ENCODE results near the gene RASGRF1. TPM values are rescaled to one million over a fixed set of nuclear protein-coding genes. Genes with fewer than 3 reads are reported as not detected.

RASGRF1 gene
- total and polyA plus RNA-seq, 9 of the 15 experiments (the other 6 are each of a cell fraction or from before 2014, with no cell fraction given): 0.03 to 0.58 (median 0.06) TPM; not detected in 1

DNA sequence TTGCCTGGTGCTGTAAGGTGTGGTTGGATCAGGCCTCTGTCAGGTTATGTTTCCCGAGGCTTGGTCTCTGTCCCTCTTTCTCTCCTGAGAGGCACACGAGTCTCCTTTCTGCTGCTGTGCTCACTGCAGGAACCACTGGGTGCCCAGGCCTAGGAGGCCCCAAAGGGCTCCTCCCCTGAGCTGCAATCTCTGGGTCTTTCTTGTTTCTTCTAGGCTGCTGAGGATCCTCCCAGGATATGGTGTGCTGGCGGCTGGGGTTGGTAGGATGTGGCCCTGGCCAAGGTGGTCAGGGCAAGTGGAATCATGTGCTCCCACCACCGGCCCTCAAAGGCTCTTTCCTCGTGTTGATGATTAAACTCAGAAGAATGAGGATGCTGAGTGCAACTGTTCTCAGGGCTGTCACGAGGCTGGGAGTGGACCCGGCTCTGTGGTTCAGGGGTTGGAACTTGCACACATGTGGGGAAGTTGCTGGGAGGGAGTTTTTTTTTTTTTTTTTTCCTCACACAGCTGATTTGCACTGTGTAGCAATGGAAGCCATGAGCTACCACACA, 102.1 kb downstream of the RASGRF1 start:
- no peaks in the 10 kb centered on the region; the same call in none of the 2 replicates for H4K20me1 ChIP-seq (replicated peaks; ENCODE audit: control insufficient read depth, insufficient read depth, low read length)
- no peak; the same call in 2 of the 3 replicates for ATAC-seq
- no peak for DNase-seq (ENCODE audit: extremely low read depth in 1 of 4, low spot score in 3 of 4)
- intact Hi-C loops (cut with micrococcal nuclease): no loop called here
- POLR2A ChIA-PET: interaction anchor here (1.2 to 3.0 kb wide), 3 partner anchors 11 to 19 kb away, joined by 3 to 12 read pairs (median 5); no protein-coding TSS in a partner anchor
- no peak for TF ChIP-seq NCOA1 (IDR thresholded peaks at IDR 0.05; ENCODE audit: low read depth)
- TF ChIP-seq FOSL1 (tag; conservative IDR thresholded peaks at IDR 0.05): peak; percentile 78
- TF ChIP-seq, protein P1, sequence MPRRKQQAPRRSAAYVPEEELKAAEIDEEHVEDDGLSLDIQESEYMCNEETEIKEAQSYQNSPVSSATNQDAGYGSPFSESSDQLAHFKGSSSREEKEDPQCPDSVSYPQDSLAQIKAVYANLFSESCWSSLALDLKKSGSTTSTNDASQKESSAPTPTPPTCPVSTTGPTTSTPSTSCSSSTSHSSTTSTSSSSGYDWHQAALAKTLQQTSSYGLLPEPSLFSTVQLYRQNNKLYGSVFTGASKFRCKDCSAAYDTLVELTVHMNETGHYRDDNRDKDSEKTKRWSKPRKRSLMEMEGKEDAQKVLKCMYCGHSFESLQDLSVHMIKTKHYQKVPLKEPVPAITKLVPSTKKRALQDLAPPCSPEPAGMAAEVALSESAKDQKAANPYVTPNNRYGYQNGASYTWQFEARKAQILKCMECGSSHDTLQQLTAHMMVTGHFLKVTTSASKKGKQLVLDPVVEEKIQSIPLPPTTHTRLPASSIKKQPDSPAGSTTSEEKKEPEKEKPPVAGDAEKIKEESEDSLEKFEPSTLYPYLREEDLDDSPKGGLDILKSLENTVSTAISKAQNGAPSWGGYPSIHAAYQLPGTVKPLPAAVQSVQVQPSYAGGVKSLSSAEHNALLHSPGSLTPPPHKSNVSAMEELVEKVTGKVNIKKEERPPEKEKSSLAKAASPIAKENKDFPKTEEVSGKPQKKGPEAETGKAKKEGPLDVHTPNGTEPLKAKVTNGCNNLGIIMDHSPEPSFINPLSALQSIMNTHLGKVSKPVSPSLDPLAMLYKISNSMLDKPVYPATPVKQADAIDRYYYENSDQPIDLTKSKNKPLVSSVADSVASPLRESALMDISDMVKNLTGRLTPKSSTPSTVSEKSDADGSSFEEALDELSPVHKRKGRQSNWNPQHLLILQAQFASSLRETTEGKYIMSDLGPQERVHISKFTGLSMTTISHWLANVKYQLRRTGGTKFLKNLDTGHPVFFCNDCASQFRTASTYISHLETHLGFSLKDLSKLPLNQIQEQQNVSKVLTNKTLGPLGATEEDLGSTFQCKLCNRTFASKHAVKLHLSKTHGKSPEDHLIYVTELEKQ (CRISPR knock-in tag; IDR thresholded peaks at IDR 0.05): no peak
- TF ChIP-seq DMBX1 (CRISPR knock-in tag; IDR thresholded peaks at IDR 0.05; ENCODE audit: borderline replicate concordance): no peak
- TF ChIP-seq ZNF384 (IDR thresholded peaks at IDR 0.05; ENCODE audit: low read depth, low read length): peak; percentile 59; the same call in 1 of the 2 replicates
- no peak for TF ChIP-seq NR2C2 (CRISPR knock-in tag; IDR thresholded peaks at IDR 0.05)
- TF ChIP-seq NR2C2 (tag; IDR thresholded peaks at IDR 0.05): peak; percentile 39; the same call in 1 of the 2 replicates
- TF ChIP-seq SMAD4 (CRISPR knock-in tag; conservative IDR thresholded peaks at IDR 0.05): no peak
- TF ChIP-seq, protein P2, sequence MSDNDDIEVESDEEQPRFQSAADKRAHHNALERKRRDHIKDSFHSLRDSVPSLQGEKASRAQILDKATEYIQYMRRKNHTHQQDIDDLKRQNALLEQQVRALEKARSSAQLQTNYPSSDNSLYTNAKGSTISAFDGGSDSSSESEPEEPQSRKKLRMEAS (CRISPR knock-in tag; IDR thresholded peaks at IDR 0.05): peak; percentile 22; the same call in 1 of the 2 replicates
- peak; percentile 43; the same call in 1 of the 2 replicates for TF ChIP-seq L3MBTL2 (IDR thresholded peaks at IDR 0.05)
- no peaks in the 10 kb centered on the region for H3K79me2 ChIP-seq (ENCODE audit: control insufficient read depth, insufficient read depth, low read length)
- no peak for FAIRE-seq
- 0% methylated on average over 5 of the region's 7 CpGs for WGBS (ENCODE audit: insufficient coverage, low coverage, missing lambda C conversion rate)
- H3K27me3 ChIP-seq (ENCODE audit: control insufficient read depth in 2 of 2, insufficient read depth in 2 of 2, low read length in 2 of 2): peaks cover 17 to 64% of the 10 kb centered on the region in 2 experiments; a peak in 4 of 5 replicates
- H3K9me3 ChIP-seq (replicated peaks; ENCODE audit: control insufficient read depth, insufficient read depth, low read depth, low read length): no peaks in the 10 kb centered on the region
- H3K4me3 ChIP-seq: no peak overlapping the region
- peaks cover 0 to 3% of the 10 kb centered on the region in 2 experiments; a peak in 1 of 5 replicates for H3K4me1 ChIP-seq (replicated peaks in 1 of 2; ENCODE audit: control insufficient read depth in 2 of 2, insufficient read depth in 2 of 2, low read length in 2 of 2)
- H3K9ac ChIP-seq (ENCODE audit: insufficient read depth in 1 of 2, low read depth in 2 of 2, low read length in 2 of 2): no peak overlapping the region
- H3K27ac ChIP-seq (ENCODE audit: extremely low read depth, low read depth, low read length): no peak overlapping the region
- H3K36me3 ChIP-seq (ENCODE audit: control insufficient read depth, insufficient read depth, low read length): no peaks in the 10 kb centered on the region
- no peak overlapping the region for H2AFZ ChIP-seq (ENCODE audit: low read depth, low read length)
- no peak overlapping the region for H3K4me2 ChIP-seq (ENCODE audit: insufficient read depth, low read length)
- CTCF ChIA-PET (ENCODE audit: low intra/inter-chr PET ratio): no interaction called here
- no peaks in the 10 kb centered on the region for H3K9me1 ChIP-seq (ENCODE audit: control insufficient read depth, insufficient read depth, low read length)
- BruUV-seq (replicated peaks): no TSS peak
- in situ Hi-C loops (cut with MboI): no loop called here
